Uterus (tissue), 4 donors: Measurements from ENCODE around the gene CCDC188. TPM values are rescaled to one million over a fixed set of nuclear protein-coding genes. Genes with fewer than 3 reads are reported as not detected.

ENCODE experiments used
- DNase-seq, 2 donors: peaks; one replicate each; pipeline ENCODE4 v3.0.0-alpha.2; 2019 to 2020
- H3K27ac ChIP-seq, 2 donors: fragments of 200-600 bp; sonication (generic); 1 replicate in 1 of 2; 2 replicates in 1 of 2; pipeline ENCODE4 v1.5.1; 2016 to 2018
- H3K27me3 ChIP-seq, 2 donors: fragments of 200-600 bp; sonication (generic); one replicate each; pipeline ENCODE4 v1.5.1; 2018 to 2019; ENCODE audit warnings: control low read depth in 1 of 2
- H3K36me3 ChIP-seq, 2 donors: fragments of 200-600 bp; sonication (generic); one replicate each; pipeline ENCODE4 v1.5.1; 2019; ENCODE audit warnings: control low read depth in 1 of 2
- H3K4me1 ChIP-seq, 2 donors: fragments of 200-600 bp; sonication (generic); one replicate each; pipeline ENCODE4 v1.5.1; 2018 to 2019; ENCODE audit warnings: control low read depth in 1 of 2
- H3K4me3 ChIP-seq, 2 donors: fragments of 200-600 bp; sonication (generic); 1 replicate in 1 of 2; 2 replicates in 1 of 2; pipeline ENCODE4 v1.5.1; 2018 to 2019; ENCODE audit warnings: mild to moderate bottlenecking in 1 of 2
- H3K9me3 ChIP-seq, 2 donors: fragments of 200-600 bp; sonication (generic); one replicate each; pipeline ENCODE4 v1.5.1; 2019; ENCODE audit warnings: control low read depth in 1 of 2
- POLR2A ChIP-seq, 2 donors: fragments of 450-650 bp; IDR thresholded peaks; one replicate each; pipeline ENCODE4 v1.6.1; 2016; ENCODE audit warnings: antibody characterized with exemption in 2 of 2, mild to moderate bottlenecking in 1 of 2, moderate library complexity in 1 of 2
- intact Hi-C: fragments of 100-400 bp; cut with DNase I; formaldehyde crosslinking; loops from one replicate; pipeline ENCODE4 v1.15.1; 2023; ENCODE audit warnings: low total_unique reads
- total RNA-seq, 4 donors: library from RNA; depleted of rRNA in 3 of 4; stranded (reverse); fragments of >200 nt in 3 of 4; gene quantifications; one replicate each; pipeline versions ENCODE4 v1.1.0 to v1.2.4, GENCODE V29; 2014 to 2023
- TF ChIP-seq, protein P1 (sequence below), 4 experiments: fragments of 200-600 bp in 2 of 4; fragments of 450-650 bp in 2 of 4; sonication (generic) in 2 of 4; IDR thresholded peaks; one replicate each; pipeline ENCODE4 v1.5.1; 2016 to 2019; ENCODE audit warnings: antibody characterized with exemption in 4 of 4, mild to moderate bottlenecking in 2 of 4, moderate library complexity in 1 of 4
- donor health status: DM: yes; HTN: yes; CAD: no.

Gene CCDC188
- total RNA-seq, 4 donors from 2014 or later = 2.7 to 4.3 TPM; not detected in 2

DNA sequence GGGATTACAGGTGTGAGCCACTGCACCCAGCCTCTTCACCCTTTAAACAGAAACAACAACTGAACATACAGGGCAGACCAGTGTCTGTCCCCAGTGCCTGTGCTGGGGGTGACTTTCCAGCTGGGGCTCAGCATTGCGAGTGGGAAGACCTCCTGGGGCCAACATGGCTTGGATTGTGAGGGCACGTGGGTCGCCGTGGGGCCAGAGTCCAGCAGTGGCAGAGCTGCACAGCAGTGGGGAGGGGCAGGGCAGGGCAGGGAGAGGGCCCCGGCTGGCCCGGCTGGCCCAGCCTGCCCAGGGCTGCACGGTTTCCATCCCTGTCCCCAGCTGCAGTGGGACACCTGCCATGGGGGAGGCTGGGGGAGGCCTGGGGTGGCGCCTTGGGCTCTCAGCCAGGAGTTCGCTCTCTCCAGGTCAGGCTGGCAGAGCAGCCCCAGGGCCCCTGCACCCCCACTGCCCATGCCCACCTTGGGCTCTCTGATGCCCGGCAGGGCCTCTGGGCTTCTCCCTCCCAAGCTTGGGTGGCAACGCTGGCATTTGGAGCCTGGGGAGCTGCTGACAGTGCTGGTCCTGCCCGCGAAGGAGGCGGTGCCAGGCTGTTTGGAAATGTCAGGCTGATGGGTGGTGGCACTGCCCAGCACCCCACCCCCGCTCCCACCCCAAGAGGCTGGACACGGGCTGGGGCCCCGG is 30.5 kb upstream of the CCDC188 start:
- Histone ChIP-seq H3K36me3 (no peaks in the 10 kb centered on the region), H3K4me3 (no peak overlapping the region), H3K4me1 (no peaks in the 10 kb centered on the region), H3K27ac (no peak overlapping the region), H3K9me3 (no peaks in the 10 kb centered on the region), H3K27me3 (no peaks in the 10 kb centered on the region)
- intact Hi-C loops = no loop called here
- no peak for DNase-seq
- TF ChIP-seq, protein P1, sequence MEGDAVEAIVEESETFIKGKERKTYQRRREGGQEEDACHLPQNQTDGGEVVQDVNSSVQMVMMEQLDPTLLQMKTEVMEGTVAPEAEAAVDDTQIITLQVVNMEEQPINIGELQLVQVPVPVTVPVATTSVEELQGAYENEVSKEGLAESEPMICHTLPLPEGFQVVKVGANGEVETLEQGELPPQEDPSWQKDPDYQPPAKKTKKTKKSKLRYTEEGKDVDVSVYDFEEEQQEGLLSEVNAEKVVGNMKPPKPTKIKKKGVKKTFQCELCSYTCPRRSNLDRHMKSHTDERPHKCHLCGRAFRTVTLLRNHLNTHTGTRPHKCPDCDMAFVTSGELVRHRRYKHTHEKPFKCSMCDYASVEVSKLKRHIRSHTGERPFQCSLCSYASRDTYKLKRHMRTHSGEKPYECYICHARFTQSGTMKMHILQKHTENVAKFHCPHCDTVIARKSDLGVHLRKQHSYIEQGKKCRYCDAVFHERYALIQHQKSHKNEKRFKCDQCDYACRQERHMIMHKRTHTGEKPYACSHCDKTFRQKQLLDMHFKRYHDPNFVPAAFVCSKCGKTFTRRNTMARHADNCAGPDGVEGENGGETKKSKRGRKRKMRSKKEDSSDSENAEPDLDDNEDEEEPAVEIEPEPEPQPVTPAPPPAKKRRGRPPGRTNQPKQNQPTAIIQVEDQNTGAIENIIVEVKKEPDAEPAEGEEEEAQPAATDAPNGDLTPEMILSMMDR (IDR thresholded peaks at IDR 0.05) = no peak

- H3K4me3 ChIP-seq = no peak overlapping the region
- H3K27ac ChIP-seq = no peak overlapping the region
- DNase-seq = no peak
- H3K4me1 ChIP-seq = no peaks in the 10 kb centered on the region
- intact Hi-C loops = no loop called here
- no peaks in the 10 kb centered on the region for H3K9me3 ChIP-seq
- TF ChIP-seq, protein P1 (IDR thresholded peaks at IDR 0.05) = no peak
- TF ChIP-seq POLR2A (IDR thresholded peaks at IDR 0.05) = no peak
- no peaks in the 10 kb centered on the region for H3K27me3 ChIP-seq
- H3K36me3 ChIP-seq = no peaks in the 10 kb centered on the region
These were observed 29.8 kb upstream of the CCDC188 start for GRCh38 chr22:20180640-20181039.

DNA sequence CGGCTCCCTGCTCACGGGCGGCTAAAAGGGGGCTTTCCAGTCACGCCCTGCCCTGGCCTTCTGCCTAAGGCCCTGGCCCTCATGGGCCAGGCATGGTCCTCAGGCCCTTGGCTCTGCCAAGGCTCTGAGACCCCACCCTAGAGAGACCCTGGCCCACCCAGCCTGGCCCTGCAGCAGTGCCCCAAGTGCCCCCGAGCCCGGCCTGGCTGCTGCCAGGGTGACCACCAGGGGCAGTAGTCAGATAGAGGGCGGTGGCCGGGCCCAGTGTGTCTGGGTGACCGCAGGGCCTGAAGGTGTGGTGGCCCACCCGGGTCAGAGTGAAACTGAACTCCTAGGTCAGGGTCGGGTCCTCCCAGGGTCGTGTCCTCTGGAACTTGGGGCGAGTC is 29.4 kb upstream of the CCDC188 start:
- H3K9me3 ChIP-seq = no peaks in the 10 kb centered on the region
- no peak for TF ChIP-seq POLR2A (IDR thresholded peaks at IDR 0.05)
- H3K36me3 ChIP-seq = no peaks in the 10 kb centered on the region
- H3K27ac ChIP-seq = no peak overlapping the region
- DNase-seq = no peak
- intact Hi-C loops = no loop called here
- no peaks in the 10 kb centered on the region for H3K4me1 ChIP-seq
- no peaks in the 10 kb centered on the region for H3K27me3 ChIP-seq
- no peak overlapping the region for H3K4me3 ChIP-seq

DNA sequence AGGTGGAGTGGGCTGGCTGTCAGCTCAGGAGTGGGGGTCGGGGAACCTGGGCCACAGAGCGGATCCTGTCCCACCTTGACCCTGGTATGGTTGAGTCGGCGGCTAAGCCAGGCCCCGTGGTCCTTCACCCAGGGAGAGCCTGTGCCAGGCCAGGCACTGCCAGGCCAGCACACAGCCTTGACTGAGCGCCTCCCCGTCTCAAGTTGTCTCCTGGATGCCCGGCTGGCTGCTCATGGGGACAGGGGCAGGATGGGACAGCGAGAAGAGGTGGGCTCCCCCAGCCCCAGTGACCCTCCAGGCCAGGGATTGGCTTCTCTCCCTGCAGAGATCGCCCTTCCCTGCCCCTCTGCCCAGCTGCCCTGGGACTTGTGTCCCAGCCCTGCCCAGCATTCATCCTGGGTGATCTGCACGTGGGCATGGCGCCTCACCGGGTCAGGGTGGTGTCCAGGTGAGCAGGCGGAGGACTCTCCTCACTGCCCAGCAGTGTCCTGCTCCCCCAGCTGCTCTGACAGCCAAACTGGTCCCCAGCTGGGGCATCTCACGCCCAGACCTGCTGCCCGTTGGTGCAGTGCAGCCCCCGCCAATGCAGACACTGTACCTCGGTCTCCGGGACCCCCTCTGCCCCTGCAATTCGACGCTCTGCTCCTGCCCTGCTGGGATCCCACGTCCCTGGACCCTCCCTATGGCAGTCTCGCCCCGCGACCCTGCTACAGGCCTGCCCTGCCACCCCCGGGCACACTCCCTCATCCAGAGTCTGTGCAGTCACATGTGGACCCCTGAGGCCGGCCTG is 28.8 kb upstream of the CCDC188 start:
- Histone ChIP-seq H3K4me1 (no peaks in the 10 kb centered on the region), H3K27me3 (no peaks in the 10 kb centered on the region), H3K4me3 (no peak overlapping the region), H3K27ac (no peak overlapping the region), H3K36me3 (no peaks in the 10 kb centered on the region), H3K9me3 (no peaks in the 10 kb centered on the region)
- no peak for DNase-seq
- TF ChIP-seq, protein P1 (IDR thresholded peaks at IDR 0.05) = no peak
- TF ChIP-seq POLR2A (IDR thresholded peaks at IDR 0.05) = no peak
- intact Hi-C loops = no loop called here

DNA sequence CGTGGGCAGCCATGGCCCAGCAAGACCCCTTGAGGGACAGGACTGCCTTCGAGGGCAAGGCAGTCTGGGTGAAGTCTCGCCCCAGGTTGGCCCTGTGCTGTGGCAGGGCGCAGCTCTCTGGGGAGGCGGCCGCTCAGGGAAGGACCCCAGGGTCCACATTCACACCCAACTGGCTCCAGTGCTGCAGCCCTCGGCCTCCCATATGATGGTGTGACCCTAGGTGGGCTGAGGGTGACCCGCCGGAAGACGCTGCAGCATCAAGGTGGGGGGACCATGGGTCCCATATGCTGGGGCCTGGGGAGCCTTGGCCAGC is 28.0 kb upstream of the CCDC188 start:
- no peak overlapping the region for H3K4me3 ChIP-seq
- DNase-seq = no peak
- TF ChIP-seq, protein P1 (IDR thresholded peaks at IDR 0.05) = no peak
- TF ChIP-seq POLR2A (IDR thresholded peaks at IDR 0.05) = no peak
- intact Hi-C loops = no loop called here
- H3K9me3 ChIP-seq = no peaks in the 10 kb centered on the region
- H3K36me3 ChIP-seq = no peaks in the 10 kb centered on the region
- no peaks in the 10 kb centered on the region for H3K27me3 ChIP-seq
- no peaks in the 10 kb centered on the region for H3K4me1 ChIP-seq
- H3K27ac ChIP-seq = no peak overlapping the region
